ENCODE data around the gene EGF.
"Not testable (repeated sequence)": the region's sequence is repeated elsewhere in the genome, so short reads cannot be mapped to it uniquely, and the experiment has no call there.

- not testable (repeated sequence) for TF ChIP-seq POLR2A (IDR thresholded peaks at IDR 0.05; ENCODE audit: low read length); GATA1 (IDR thresholded peaks at IDR 0.05; ENCODE audit: low read depth, low read length)
Observed at GRCh38 chr4:109937352-109937751, 24.7 kb downstream of the EGF start.

Measured in erythroblast (primary cell).